Measurements from ENCODE around the gene TRPC4.

TRPC4 gene

DNA sequence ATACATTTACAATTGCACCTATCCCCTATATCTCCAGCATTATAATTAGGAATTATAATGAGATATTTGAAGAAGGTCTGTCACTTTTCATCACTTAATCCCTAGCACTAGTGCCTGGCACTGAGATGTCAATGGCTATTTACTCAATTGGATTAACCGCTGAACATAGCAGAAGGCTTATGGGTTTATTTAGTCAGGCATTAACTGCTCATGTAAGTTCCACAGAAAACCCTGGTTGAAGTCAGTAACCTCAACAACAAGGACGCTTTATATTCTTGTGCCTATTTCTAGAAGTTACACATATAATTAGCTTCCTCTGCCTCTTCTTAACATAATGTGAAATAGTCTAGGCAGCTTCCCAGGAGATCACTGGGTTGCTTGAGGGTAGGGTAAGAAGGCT is 163.5 kb downstream of the TRPC4 start:
- TF ChIP-seq EZH2phosphoT487 (IDR thresholded peaks at IDR 0.05; ENCODE audit: low read depth) = no peak
- TF ChIP-seq, protein P1, sequence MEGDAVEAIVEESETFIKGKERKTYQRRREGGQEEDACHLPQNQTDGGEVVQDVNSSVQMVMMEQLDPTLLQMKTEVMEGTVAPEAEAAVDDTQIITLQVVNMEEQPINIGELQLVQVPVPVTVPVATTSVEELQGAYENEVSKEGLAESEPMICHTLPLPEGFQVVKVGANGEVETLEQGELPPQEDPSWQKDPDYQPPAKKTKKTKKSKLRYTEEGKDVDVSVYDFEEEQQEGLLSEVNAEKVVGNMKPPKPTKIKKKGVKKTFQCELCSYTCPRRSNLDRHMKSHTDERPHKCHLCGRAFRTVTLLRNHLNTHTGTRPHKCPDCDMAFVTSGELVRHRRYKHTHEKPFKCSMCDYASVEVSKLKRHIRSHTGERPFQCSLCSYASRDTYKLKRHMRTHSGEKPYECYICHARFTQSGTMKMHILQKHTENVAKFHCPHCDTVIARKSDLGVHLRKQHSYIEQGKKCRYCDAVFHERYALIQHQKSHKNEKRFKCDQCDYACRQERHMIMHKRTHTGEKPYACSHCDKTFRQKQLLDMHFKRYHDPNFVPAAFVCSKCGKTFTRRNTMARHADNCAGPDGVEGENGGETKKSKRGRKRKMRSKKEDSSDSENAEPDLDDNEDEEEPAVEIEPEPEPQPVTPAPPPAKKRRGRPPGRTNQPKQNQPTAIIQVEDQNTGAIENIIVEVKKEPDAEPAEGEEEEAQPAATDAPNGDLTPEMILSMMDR (IDR thresholded peaks at IDR 0.05; ENCODE audit: low read depth, low read length) = no peak
- Histone ChIP-seq H3K27ac (ENCODE audit: low read length) (no peak overlapping the region), H3K27me3 (ENCODE audit: low read depth, low read length) (no peaks in the 10 kb centered on the region), H3K9me3 (ENCODE audit: insufficient read depth, low read length) (no peaks in the 10 kb centered on the region), H2AFZ (ENCODE audit: low read depth, low read length) (no peak overlapping the region), H3K4me3 (ENCODE audit: low read length) (no peak overlapping the region), H3K79me2 (ENCODE audit: low read length) (no peaks in the 10 kb centered on the region), H4K20me1 (ENCODE audit: insufficient read depth, low read length) (no peaks in the 10 kb centered on the region), H3K4me1 (ENCODE audit: low read length) (no peaks in the 10 kb centered on the region), H3K9ac (ENCODE audit: low read length) (no peak overlapping the region), H3K4me2 (ENCODE audit: low read length) (no peak overlapping the region), H3K36me3 (replicated peaks; ENCODE audit: low read depth, low read length) (no peaks in the 10 kb centered on the region)

- Histone ChIP-seq H3K36me3 (replicated peaks; ENCODE audit: low read depth, low read length) (no peaks in the 10 kb centered on the region), H3K9me3 (ENCODE audit: insufficient read depth, low read length) (no peaks in the 10 kb centered on the region), H3K9ac (ENCODE audit: low read length) (no peak overlapping the region), H4K20me1 (ENCODE audit: insufficient read depth, low read length) (no peaks in the 10 kb centered on the region), H2AFZ (ENCODE audit: low read depth, low read length) (no peak overlapping the region), H3K4me2 (ENCODE audit: low read length) (no peak overlapping the region), H3K4me1 (ENCODE audit: low read length) (no peaks in the 10 kb centered on the region), H3K79me2 (ENCODE audit: low read length) (no peaks in the 10 kb centered on the region), H3K27ac (ENCODE audit: low read length) (no peak overlapping the region), H3K4me3 (ENCODE audit: low read length) (no peak overlapping the region), H3K27me3 (ENCODE audit: low read depth, low read length) (no peaks in the 10 kb centered on the region)
- TF ChIP-seq, protein P1 (IDR thresholded peaks at IDR 0.05; ENCODE audit: low read depth, low read length) = no peak
- no peak for TF ChIP-seq EZH2phosphoT487 (IDR thresholded peaks at IDR 0.05; ENCODE audit: low read depth)
Observed at GRCh38 chr13:37701972-37702371, 167.6 kb downstream of the TRPC4 start.

DNA sequence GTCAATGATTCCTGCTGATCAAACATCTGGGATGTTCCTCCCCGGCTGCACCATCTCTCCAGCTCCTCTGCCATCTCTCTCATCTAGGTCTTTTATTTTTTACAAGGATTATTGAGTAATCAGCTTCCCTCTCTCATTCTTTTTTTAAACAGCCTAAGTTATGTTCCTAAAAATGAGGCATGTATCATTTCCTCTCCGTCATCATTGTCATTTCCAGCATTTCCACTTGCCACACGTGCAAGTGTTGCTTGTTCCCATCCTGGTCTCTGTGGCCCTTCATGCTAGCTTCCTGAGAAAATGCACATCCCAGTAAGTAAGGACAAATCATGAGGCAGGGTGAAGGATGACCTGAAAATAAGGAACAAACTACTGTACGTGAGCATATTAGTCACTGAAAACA is 168.3 kb downstream of the TRPC4 start:
- Histone ChIP-seq H3K27ac (ENCODE audit: low read length) (no peak overlapping the region), H3K27me3 (ENCODE audit: low read depth, low read length) (no peaks in the 10 kb centered on the region), H3K9ac (ENCODE audit: low read length) (no peak overlapping the region), H3K36me3 (replicated peaks; ENCODE audit: low read depth, low read length) (no peaks in the 10 kb centered on the region), H3K9me3 (ENCODE audit: insufficient read depth, low read length) (no peaks in the 10 kb centered on the region), H3K4me3 (ENCODE audit: low read length) (no peak overlapping the region), H3K4me1 (ENCODE audit: low read length) (no peaks in the 10 kb centered on the region), H4K20me1 (ENCODE audit: insufficient read depth, low read length) (no peaks in the 10 kb centered on the region), H3K4me2 (ENCODE audit: low read length) (no peak overlapping the region), H3K79me2 (ENCODE audit: low read length) (no peaks in the 10 kb centered on the region), H2AFZ (ENCODE audit: low read depth, low read length) (no peak overlapping the region)
- TF ChIP-seq EZH2phosphoT487 (IDR thresholded peaks at IDR 0.05; ENCODE audit: low read depth) = no peak
- TF ChIP-seq, protein P1 (IDR thresholded peaks at IDR 0.05; ENCODE audit: low read depth, low read length) = no peak

DNA sequence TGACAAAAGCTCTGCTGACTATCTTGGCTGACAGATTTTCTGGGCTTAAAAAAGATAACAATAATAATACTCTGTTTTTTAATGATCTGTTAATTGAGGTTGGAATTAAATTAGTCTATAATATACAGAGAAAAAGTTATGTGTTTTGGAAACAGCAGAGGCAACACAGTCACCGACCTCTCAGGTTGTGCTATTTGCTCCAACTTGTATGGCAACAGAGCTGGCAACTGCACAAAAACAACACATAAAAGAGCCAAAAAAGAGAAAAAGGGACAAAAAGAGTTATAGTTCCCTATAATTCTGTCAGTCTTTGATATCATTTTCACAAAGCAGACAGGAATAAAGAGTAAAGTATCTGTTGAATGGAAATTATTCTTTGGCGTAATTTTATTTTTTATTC is 168.7 kb downstream of the TRPC4 start:
- Histone ChIP-seq H3K4me3 (ENCODE audit: low read length) (no peak overlapping the region), H3K27ac (ENCODE audit: low read length) (no peak overlapping the region), H3K4me2 (ENCODE audit: low read length) (no peak overlapping the region), H3K36me3 (replicated peaks; ENCODE audit: low read depth, low read length) (no peaks in the 10 kb centered on the region), H3K79me2 (ENCODE audit: low read length) (no peaks in the 10 kb centered on the region), H3K9ac (ENCODE audit: low read length) (no peak overlapping the region), H3K27me3 (ENCODE audit: low read depth, low read length) (no peaks in the 10 kb centered on the region), H3K4me1 (ENCODE audit: low read length) (no peaks in the 10 kb centered on the region), H2AFZ (ENCODE audit: low read depth, low read length) (no peak overlapping the region), H4K20me1 (ENCODE audit: insufficient read depth, low read length) (no peaks in the 10 kb centered on the region), H3K9me3 (ENCODE audit: insufficient read depth, low read length) (no peaks in the 10 kb centered on the region)
- TF ChIP-seq, protein P1 (IDR thresholded peaks at IDR 0.05; ENCODE audit: low read depth, low read length) = no peak
- TF ChIP-seq EZH2phosphoT487 (IDR thresholded peaks at IDR 0.05; ENCODE audit: low read depth) = no peak

Data from OCI-LY3 (cell line).